Upper lobe of left lung (tissue), 6 donors: Measurements from ENCODE around the gene ART1. TPM values are rescaled to one million over a fixed set of nuclear protein-coding genes. Genes with fewer than 3 reads are reported as not detected.

ENCODE experiments used
- ATAC-seq, 2 donors: fragments of 200-7000 bp; cut with Tn5 transposase; one replicate each; pipeline ENCODE4 v1.9.1; 2022; ENCODE audit warnings: mild to moderate bottlenecking in 2 of 2, moderate library complexity in 2 of 2; ENCODE audit not compliant: low FRiP score in 2 of 2
- DNase-seq, 2 donors: peaks; one replicate each; pipeline ENCODE4 v3.0.0-alpha.2; 2019 to 2020
- H3K27ac ChIP-seq, 4 donors: fragments of 200-600 bp; sonication (generic); one replicate each; pipeline ENCODE4 v1.5.1; 2016 to 2019
- H3K27me3 ChIP-seq, 4 donors: fragments of 200-600 bp; sonication (generic); one replicate each; pipeline ENCODE4 v1.5.1; 2017 to 2019
- H3K36me3 ChIP-seq, 4 donors: fragments of 200-600 bp; sonication (generic); one replicate each; pipeline ENCODE4 v1.5.1; 2016 to 2019
- H3K4me1 ChIP-seq, 4 donors: fragments of 200-600 bp; sonication (generic); one replicate each; pipeline ENCODE4 v1.5.1; 2018 to 2019
- H3K4me3 ChIP-seq, 4 donors: fragments of 200-600 bp; sonication (generic); one replicate each; pipeline ENCODE4 v1.5.1; 2017 to 2019; ENCODE audit warnings: mild to moderate bottlenecking in 2 of 4, moderate library complexity in 1 of 4
- H3K9me3 ChIP-seq, 4 donors: fragments of 200-600 bp; sonication (generic); one replicate each; pipeline ENCODE4 v1.5.1; 2018 to 2019
- EP300 ChIP-seq, 4 donors: sonication (generic); formaldehyde crosslinking; IDR thresholded peaks; one replicate each; pipeline ENCODE4 v1.5.1; 2017; ENCODE audit warnings: antibody characterized with exemption in 4 of 4, control low read depth in 2 of 4
- POLR2A ChIP-seq, 4 donors: fragments of 450-650 bp; IDR thresholded peaks; one replicate each; pipeline ENCODE4 v1.5.1; 2016 to 2017; ENCODE audit warnings: antibody characterized with exemption in 4 of 4, mild to moderate bottlenecking in 2 of 4
- POLR2AphosphoS5 ChIP-seq, 2 donors: sonication (generic); formaldehyde crosslinking; IDR thresholded peaks; one replicate each; pipeline ENCODE4 v1.5.1; 2017; ENCODE audit warnings: antibody characterized with exemption in 2 of 2
- WGBS, 2 donors: methylation state at CpG; one replicate each; pipeline ENCODE4 v1.1.5; 2017 to 2018; 5-methylcytosine and 5-hydroxymethylcytosine counted together
- total RNA-seq, 6 donors: library from RNA; depleted of rRNA in 4 of 6; stranded (reverse); fragments of >200 nt in 4 of 6; gene quantifications; one replicate each; pipeline versions ENCODE4 v1.1.0 to v1.2.1, GENCODE V29; 2016 to 2021
- TF ChIP-seq, protein P1 (sequence below), 6 experiments: fragments of 450-650 bp in 4 of 6; fragments of 200-600 bp in 2 of 6; sonication (generic) in 2 of 6; IDR thresholded peaks; one replicate each; pipeline ENCODE4 v1.5.1; 2016 to 2019; ENCODE audit warnings: antibody characterized with exemption in 6 of 6
- donor health status: DM: no; HTN: no; CAD: no; lungs with moderate emphysema.
- donor health status: DM: no; HTN: yes; CAD: no; lungs with severe emphysema.

ART1 gene
- total RNA-seq, 6 donors from 2014 or later: 0.61 to 1.9 (median 1.2) TPM; not detected in 2

DNA sequence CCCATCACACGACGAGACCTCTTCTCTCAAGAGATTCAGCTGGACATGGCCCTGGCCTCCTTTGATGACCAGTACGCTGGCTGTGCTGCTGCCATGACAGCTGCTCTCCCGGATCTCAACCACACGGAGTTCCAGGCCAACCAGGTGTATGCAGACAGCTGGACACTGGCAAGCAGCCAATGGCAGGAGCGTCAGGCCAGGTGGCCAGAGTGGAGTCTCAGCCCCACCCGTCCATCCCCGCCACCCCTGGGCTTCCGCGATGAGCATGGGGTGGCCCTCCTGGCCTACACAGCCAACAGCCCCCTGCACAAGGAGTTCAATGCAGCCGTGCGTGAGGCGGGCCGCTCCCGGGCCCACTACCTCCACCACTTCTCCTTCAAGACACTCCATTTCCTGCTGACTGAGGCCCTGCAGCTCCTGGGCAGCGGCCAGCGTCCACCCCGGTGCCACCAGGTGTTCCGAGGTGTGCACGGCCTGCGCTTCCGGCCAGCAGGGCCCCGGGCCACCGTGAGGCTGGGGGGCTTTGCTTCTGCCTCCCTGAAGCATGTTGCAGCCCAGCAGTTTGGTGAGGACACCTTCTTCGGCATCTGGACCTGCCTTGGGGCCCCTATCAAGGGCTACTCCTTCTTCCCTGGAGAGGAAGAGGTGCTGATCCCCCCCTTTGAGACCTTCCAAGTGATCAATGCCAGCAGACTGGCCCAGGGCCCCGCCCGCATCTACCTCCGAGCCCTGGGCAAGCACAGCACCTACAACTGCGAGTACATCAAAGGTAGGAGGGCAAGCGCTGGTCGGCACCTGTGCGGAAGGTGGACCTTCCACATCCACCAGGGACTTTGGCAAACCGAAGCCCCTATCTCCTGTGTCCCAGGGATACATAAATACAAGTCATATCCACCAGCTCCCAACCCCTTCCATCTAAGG, 14.9 kb downstream of the ART1 start:
- H3K27me3 ChIP-seq: no peaks in the 10 kb centered on the region
- peaks cover 0 to 8% (median 3%) of the 10 kb centered on the region in 4 donors for H3K36me3 ChIP-seq
- TF ChIP-seq POLR2A (IDR thresholded peaks at IDR 0.05) (no peak), EP300 (IDR thresholded peaks at IDR 0.05) (no peak), POLR2AphosphoS5 (IDR thresholded peaks at IDR 0.05) (no peak)
- TF ChIP-seq, protein P1, sequence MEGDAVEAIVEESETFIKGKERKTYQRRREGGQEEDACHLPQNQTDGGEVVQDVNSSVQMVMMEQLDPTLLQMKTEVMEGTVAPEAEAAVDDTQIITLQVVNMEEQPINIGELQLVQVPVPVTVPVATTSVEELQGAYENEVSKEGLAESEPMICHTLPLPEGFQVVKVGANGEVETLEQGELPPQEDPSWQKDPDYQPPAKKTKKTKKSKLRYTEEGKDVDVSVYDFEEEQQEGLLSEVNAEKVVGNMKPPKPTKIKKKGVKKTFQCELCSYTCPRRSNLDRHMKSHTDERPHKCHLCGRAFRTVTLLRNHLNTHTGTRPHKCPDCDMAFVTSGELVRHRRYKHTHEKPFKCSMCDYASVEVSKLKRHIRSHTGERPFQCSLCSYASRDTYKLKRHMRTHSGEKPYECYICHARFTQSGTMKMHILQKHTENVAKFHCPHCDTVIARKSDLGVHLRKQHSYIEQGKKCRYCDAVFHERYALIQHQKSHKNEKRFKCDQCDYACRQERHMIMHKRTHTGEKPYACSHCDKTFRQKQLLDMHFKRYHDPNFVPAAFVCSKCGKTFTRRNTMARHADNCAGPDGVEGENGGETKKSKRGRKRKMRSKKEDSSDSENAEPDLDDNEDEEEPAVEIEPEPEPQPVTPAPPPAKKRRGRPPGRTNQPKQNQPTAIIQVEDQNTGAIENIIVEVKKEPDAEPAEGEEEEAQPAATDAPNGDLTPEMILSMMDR (IDR thresholded peaks at IDR 0.05): no peak
- 89 to 93% methylated on average over 9 to 28 of the region's 33 CpGs for WGBS, 2 donors
- H3K9me3 ChIP-seq: no peaks in the 10 kb centered on the region
- ATAC-seq (no peak), DNase-seq (peak in 1 of 2 donors; percentile 84)
- H3K4me3 ChIP-seq: no peak overlapping the region
- no peaks in the 10 kb centered on the region for H3K4me1 ChIP-seq
- no peak overlapping the region for H3K27ac ChIP-seq

DNA sequence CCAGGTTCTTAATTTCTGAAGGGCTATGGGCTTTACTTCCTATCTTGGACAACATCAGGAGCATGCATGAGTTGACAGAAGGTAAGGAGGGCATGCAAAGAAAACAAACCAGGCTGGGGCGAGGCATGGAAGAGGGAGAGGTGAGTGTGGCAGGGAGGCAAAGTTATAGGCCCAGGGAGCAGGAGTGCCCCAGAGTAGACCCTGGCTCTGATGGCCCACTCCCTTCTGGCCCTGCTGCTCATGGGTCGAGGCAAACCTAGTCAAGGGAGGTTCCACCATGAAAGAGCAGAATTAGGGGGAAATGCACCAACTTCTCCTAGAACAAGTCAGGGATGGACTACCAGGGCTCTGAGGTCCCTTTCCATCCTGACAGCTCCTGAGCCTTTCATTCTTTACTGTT, 16.0 kb downstream of the ART1 start:
- Histone ChIP-seq H3K9me3 (no peaks in the 10 kb centered on the region), H3K36me3 (peaks cover 0 to 18% (median 8%) of the 10 kb centered on the region in 4 donors), H3K27me3 (no peaks in the 10 kb centered on the region), H3K4me1 (no peaks in the 10 kb centered on the region), H3K27ac (no peak overlapping the region), H3K4me3 (no peak overlapping the region)
- DNase-seq (no peak), ATAC-seq (peak in 1 of 2 donors; percentile 2)
- WGBS, 2 donors: 87 to 92% methylated on average over 2 of the region's 2 CpGs
- TF ChIP-seq, protein P1 (IDR thresholded peaks at IDR 0.05): no peak
- TF ChIP-seq EP300 (IDR thresholded peaks at IDR 0.05): no peak
- no peak for TF ChIP-seq POLR2AphosphoS5 (IDR thresholded peaks at IDR 0.05)
- no peak for TF ChIP-seq POLR2A (IDR thresholded peaks at IDR 0.05)

DNA sequence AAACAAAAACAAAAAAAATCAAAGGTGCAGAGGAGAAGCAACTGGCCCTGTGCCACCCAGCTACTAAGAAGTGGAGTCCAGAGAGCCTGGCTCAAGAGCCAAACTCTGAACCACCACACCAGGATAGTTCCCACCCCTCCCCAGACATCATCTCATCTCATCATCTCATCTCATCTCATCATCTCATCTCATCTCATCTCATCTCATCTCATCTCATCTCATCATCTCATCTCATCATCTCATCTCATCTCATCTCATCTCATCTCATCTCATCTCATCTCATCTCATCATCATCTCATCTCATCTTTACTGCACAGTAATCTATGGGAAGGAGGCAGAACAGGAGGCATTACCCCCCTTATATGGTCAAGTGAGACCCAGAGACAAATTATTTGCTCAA, 17.9 kb downstream of the ART1 start:
- no peaks in the 10 kb centered on the region for H3K27me3 ChIP-seq
- no peak overlapping the region for H3K4me3 ChIP-seq
- DNase-seq (no peak), ATAC-seq (no peak)
- peaks cover 0 to 37% (median 21%) of the 10 kb centered on the region in 4 donors for H3K36me3 ChIP-seq
- H3K9me3 ChIP-seq: no peaks in the 10 kb centered on the region
- no peaks in the 10 kb centered on the region for H3K4me1 ChIP-seq
- H3K27ac ChIP-seq: no peak overlapping the region
- TF ChIP-seq POLR2A (IDR thresholded peaks at IDR 0.05): no peak
- TF ChIP-seq, protein P1 (IDR thresholded peaks at IDR 0.05): no peak
- no peak for TF ChIP-seq POLR2AphosphoS5 (IDR thresholded peaks at IDR 0.05)
- no peak for TF ChIP-seq EP300 (IDR thresholded peaks at IDR 0.05)

DNA sequence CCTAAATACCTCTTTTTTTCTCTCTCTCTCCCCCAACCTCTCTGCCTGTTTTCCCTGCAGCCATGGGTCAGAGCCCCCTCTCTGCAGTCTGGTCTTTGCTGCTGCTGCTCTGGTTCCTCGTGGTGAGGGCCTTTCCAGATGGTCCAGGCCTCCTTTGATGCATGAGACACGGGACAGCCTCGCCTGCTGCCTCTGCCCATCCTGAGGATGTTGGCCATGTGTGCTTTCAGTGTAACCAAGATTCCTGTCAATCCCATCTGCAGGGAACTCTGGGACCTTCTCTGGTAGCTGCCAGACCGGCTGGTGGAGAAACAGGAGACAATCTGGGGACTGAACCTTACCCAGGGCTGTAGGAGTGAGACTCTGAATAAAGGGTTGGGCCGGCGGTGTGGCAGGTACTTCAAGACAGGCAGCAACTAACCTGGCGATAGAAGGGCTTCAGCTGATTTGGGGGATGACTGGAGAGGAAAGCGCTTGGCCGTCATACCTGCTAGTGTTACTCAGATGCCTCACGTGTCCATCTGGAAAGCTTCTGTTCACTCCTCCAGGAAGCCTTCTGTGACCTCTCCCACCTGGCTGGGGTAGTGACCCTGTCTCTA, 19.2 kb downstream of the ART1 start:
- 86 to 92% methylated on average over 9 to 10 of the region's 10 CpGs for WGBS, 2 donors
- no peak overlapping the region for H3K4me3 ChIP-seq
- peaks cover 0 to 48% (median 26%) of the 10 kb centered on the region in 4 donors for H3K36me3 ChIP-seq
- H3K4me1 ChIP-seq: no peaks in the 10 kb centered on the region
- TF ChIP-seq EP300 (IDR thresholded peaks at IDR 0.05) (no peak), POLR2AphosphoS5 (IDR thresholded peaks at IDR 0.05) (no peak), POLR2A (IDR thresholded peaks at IDR 0.05) (no peak)
- TF ChIP-seq, protein P1 (IDR thresholded peaks at IDR 0.05): no peak
- H3K27ac ChIP-seq: no peak overlapping the region
- H3K9me3 ChIP-seq: no peaks in the 10 kb centered on the region
- DNase-seq (no peak), ATAC-seq (no peak)
- H3K27me3 ChIP-seq: no peaks in the 10 kb centered on the region
